ENCODE data around the gene CYP19A1. TPM values are rescaled to one million over a fixed set of nuclear protein-coding genes. Genes with fewer than 3 reads are reported as not detected.

The CYP19A1 gene
- total RNA-seq, 2 experiments from 2014 or later = not detected

GRCh38 chr15:51331141-51331540 lies 7.3 kb downstream of the CYP19A1 start:
- no peak for DNase-seq
- H3K4me1 Mint-ChIP-seq = peaks cover 3% of the 10 kb centered on the region
- H3K36me3 Mint-ChIP-seq (ENCODE audit: low read depth) = no peaks in the 10 kb centered on the region
- H3K27ac Mint-ChIP-seq = no peak overlapping the region
- POLR2A ChIA-PET = no interaction called here
- H3K4me3 Mint-ChIP-seq = no peak overlapping the region
- H3K9me3 Mint-ChIP-seq = no peaks in the 10 kb centered on the region
- peaks cover 10% of the 10 kb centered on the region for H3K27me3 Mint-ChIP-seq
- CTCF ChIA-PET = no interaction called here

DNA sequence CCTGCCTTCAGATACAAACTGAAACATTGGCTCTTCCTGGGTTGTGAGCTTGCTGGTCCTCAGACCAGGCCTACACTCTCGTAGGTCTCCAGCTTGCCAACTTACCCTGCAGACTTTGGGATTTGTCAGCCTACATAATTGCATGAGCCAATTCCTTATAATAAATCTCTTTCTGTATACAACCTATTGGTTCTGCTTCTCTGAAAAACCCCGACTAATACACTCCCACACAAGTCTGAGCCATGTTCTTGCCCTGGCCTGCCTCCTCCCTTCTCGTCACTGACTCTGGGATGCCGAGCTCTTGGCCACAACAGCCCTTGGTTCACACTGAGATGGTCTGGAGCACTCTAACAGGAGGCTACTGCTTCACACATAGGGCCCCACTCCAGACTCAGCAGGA lies 9.5 kb downstream of the CYP19A1 start:
- DNase-seq = no peak
- no peak overlapping the region for H3K27ac Mint-ChIP-seq
- POLR2A ChIA-PET = no interaction called here
- H3K9me3 Mint-ChIP-seq = no peaks in the 10 kb centered on the region
- CTCF ChIA-PET = no interaction called here
- H3K4me3 Mint-ChIP-seq = no peak overlapping the region
- H3K36me3 Mint-ChIP-seq (ENCODE audit: low read depth) = no peaks in the 10 kb centered on the region
- H3K4me1 Mint-ChIP-seq = no peaks in the 10 kb centered on the region
- peaks cover 9% of the 10 kb centered on the region for H3K27me3 Mint-ChIP-seq

- H3K9me3 Mint-ChIP-seq = no peaks in the 10 kb centered on the region
- CTCF ChIA-PET = no interaction called here
- no peak overlapping the region for H3K27ac Mint-ChIP-seq
- no peak for DNase-seq
- POLR2A ChIA-PET = no interaction called here
- H3K36me3 Mint-ChIP-seq (ENCODE audit: low read depth) = no peaks in the 10 kb centered on the region
- H3K4me1 Mint-ChIP-seq = no peaks in the 10 kb centered on the region
- no peak overlapping the region for H3K4me3 Mint-ChIP-seq
- H3K27me3 Mint-ChIP-seq = peaks cover 13% of the 10 kb centered on the region
Observed at GRCh38 chr15:51327081-51327480, 11.3 kb downstream of the CYP19A1 start.

DNA sequence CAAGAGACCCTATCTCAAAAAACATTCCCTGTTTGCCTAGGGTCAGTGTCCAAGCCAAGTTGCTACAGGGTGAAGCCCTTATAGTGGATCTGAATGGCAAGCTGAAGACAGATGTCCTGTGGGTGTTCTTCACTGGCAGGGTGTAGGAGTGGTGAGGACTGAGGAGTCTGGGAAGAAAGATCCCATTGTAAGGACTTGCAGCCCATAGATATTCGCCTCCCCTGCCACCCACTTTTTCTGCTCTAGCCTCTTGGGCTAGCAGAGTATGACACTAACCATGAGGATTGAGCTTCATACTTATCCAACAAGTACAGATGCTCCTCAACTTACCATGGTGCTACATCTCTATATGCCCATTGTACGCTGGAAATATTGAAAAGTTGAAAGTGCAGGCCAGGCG lies 13.2 kb downstream of the CYP19A1 start:
- Mint-ChIP-seq H3K9me3 (no peaks in the 10 kb centered on the region), H3K4me1 (no peaks in the 10 kb centered on the region), H3K27me3 (peaks cover 13% of the 10 kb centered on the region), H3K27ac (no peak overlapping the region), H3K36me3 (ENCODE audit: low read depth) (no peaks in the 10 kb centered on the region), H3K4me3 (no peak overlapping the region)
- POLR2A ChIA-PET = no interaction called here
- DNase-seq = no peak
- CTCF ChIA-PET = interaction anchor here (0.6 kb wide), 1 partner anchor 863 kb away, joined by 5 read pairs; no protein-coding TSS in a partner anchor

DNA sequence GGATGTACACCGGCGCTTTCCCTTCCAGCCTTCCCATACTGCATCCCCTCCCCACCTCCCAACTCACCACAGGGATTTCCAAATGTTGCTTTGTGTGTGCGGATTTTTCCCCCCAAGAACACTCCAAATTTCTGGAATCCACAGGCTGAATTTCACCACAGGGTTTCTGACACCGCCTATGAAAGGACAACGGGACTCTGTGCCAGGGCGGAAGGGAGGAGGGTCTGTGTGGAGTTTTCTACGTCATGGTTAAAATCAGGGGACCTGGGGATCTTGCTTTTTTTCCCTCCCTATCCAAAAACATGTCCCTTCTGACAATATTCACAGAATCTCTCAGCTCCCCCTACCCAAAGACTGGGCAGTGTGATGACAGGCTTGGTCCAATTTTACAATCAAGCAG lies 14.6 kb downstream of the CYP19A1 start:
- ChIA-PET POLR2A (no interaction called here), CTCF (no interaction called here)
- Mint-ChIP-seq H3K9me3 (no peaks in the 10 kb centered on the region), H3K36me3 (ENCODE audit: low read depth) (no peaks in the 10 kb centered on the region), H3K27me3 (peaks cover 16% of the 10 kb centered on the region), H3K4me3 (no peak overlapping the region), H3K27ac (no peak overlapping the region), H3K4me1 (no peaks in the 10 kb centered on the region)
- no peak for DNase-seq

GRCh38 chr15:51322621-51323296 lies 15.6 kb downstream of the CYP19A1 start:
- Mint-ChIP-seq H3K27me3 (peaks cover 16% of the 10 kb centered on the region), H3K27ac (no peak overlapping the region), H3K9me3 (no peaks in the 10 kb centered on the region), H3K4me1 (no peaks in the 10 kb centered on the region), H3K4me3 (no peak overlapping the region), H3K36me3 (ENCODE audit: low read depth) (no peaks in the 10 kb centered on the region)
- ChIA-PET CTCF (no interaction called here), POLR2A (no interaction called here)
- DNase-seq = no peak

- CTCF ChIA-PET = no interaction called here
Observed at GRCh38 chr15:51321316-51321715, 17.1 kb downstream of the CYP19A1 start.

GRCh38 chr15:51320843-51321242 lies 17.6 kb downstream of the CYP19A1 start:
- CTCF ChIA-PET = no interaction called here
- Mint-ChIP-seq H3K9me3 (no peaks in the 10 kb centered on the region), H3K4me1 (no peaks in the 10 kb centered on the region), H3K36me3 (ENCODE audit: low read depth) (no peaks in the 10 kb centered on the region), H3K27me3 (peaks cover 12% of the 10 kb centered on the region), H3K27ac (no peak overlapping the region), H3K4me3 (no peak overlapping the region)
- DNase-seq = no peak
- POLR2A ChIA-PET = no interaction called here

More at GRCh38 chr15:51321316-51321715, 17.1 kb downstream of the CYP19A1 start:
- Mint-ChIP-seq H3K36me3 (ENCODE audit: low read depth) (no peaks in the 10 kb centered on the region), H3K27me3 (peaks cover 12% of the 10 kb centered on the region), H3K4me1 (no peaks in the 10 kb centered on the region), H3K27ac (no peak overlapping the region), H3K9me3 (no peaks in the 10 kb centered on the region), H3K4me3 (no peak overlapping the region)
- no peak for DNase-seq
- POLR2A ChIA-PET = no interaction called here

- Mint-ChIP-seq H3K27me3 (peaks cover 9% of the 10 kb centered on the region), H3K27ac (no peak overlapping the region), H3K9me3 (no peaks in the 10 kb centered on the region), H3K4me3 (no peak overlapping the region), H3K36me3 (ENCODE audit: low read depth) (no peaks in the 10 kb centered on the region), H3K4me1 (no peaks in the 10 kb centered on the region)
- CTCF ChIA-PET = no interaction called here
- POLR2A ChIA-PET = no interaction called here
- no peak for DNase-seq
Observed at GRCh38 chr15:51319539-51319938, 18.9 kb downstream of the CYP19A1 start.

GRCh38 chr15:51318382-51319150 lies 19.8 kb downstream of the CYP19A1 start:
- POLR2A ChIA-PET = no interaction called here
- Mint-ChIP-seq H3K4me3 (no peak overlapping the region), H3K27ac (no peak overlapping the region), H3K9me3 (no peaks in the 10 kb centered on the region), H3K36me3 (ENCODE audit: low read depth) (no peaks in the 10 kb centered on the region), H3K4me1 (no peaks in the 10 kb centered on the region), H3K27me3 (peaks cover 6% of the 10 kb centered on the region)
- no peak for DNase-seq
- CTCF ChIA-PET = no interaction called here

GRCh38 chr15:51316636-51317035 lies 21.8 kb downstream of the CYP19A1 start:
- POLR2A ChIA-PET = no interaction called here
- Mint-ChIP-seq H3K27ac (no peak overlapping the region), H3K4me1 (no peaks in the 10 kb centered on the region), H3K27me3 (peaks cover 3% of the 10 kb centered on the region), H3K9me3 (no peaks in the 10 kb centered on the region), H3K4me3 (no peak overlapping the region), H3K36me3 (ENCODE audit: low read depth) (no peaks in the 10 kb centered on the region)
- no peak for DNase-seq
- CTCF ChIA-PET = no interaction called here

- ChIA-PET POLR2A (no interaction called here), CTCF (no interaction called here)
- H3K27me3 Mint-ChIP-seq = peaks cover 3% of the 10 kb centered on the region
- no peak overlapping the region for H3K4me3 Mint-ChIP-seq
- H3K9me3 Mint-ChIP-seq = no peaks in the 10 kb centered on the region
- DNase-seq = no peak
- H3K36me3 Mint-ChIP-seq (ENCODE audit: low read depth) = no peaks in the 10 kb centered on the region
- no peaks in the 10 kb centered on the region for H3K4me1 Mint-ChIP-seq
- H3K27ac Mint-ChIP-seq = no peak overlapping the region
Observed at GRCh38 chr15:51315726-51316125, 22.7 kb downstream of the CYP19A1 start.

GRCh38 chr15:51314391-51315337 lies 23.7 kb downstream of the CYP19A1 start:
- H3K9me3 Mint-ChIP-seq = no peaks in the 10 kb centered on the region

More at GRCh38 chr15:51314391-51315337, 23.7 kb downstream of the CYP19A1 start:
- H3K27ac Mint-ChIP-seq = no peak overlapping the region
- no peak overlapping the region for H3K4me3 Mint-ChIP-seq
- no peaks in the 10 kb centered on the region for H3K27me3 Mint-ChIP-seq
- ChIA-PET POLR2A (no interaction called here), CTCF (no interaction called here)
- no peak for DNase-seq
- H3K4me1 Mint-ChIP-seq = no peaks in the 10 kb centered on the region
- no peaks in the 10 kb centered on the region for H3K36me3 Mint-ChIP-seq (ENCODE audit: low read depth)

All from activated CD4-positive, alpha-beta memory T cell treated with anti-CD3 and anti-CD28 coated beads, Interleukin-2, amount 10 ng/mL, durations not matched to agents 7 days and 5 days (primary cell).